GM18505 (cell line): ENCODE measurements around the gene CDC42EP2.
"Not testable (repeated sequence)": the region's sequence is repeated elsewhere in the genome, so short reads cannot be mapped to it uniquely, and the experiment has no call there.

Experiments used
- ATAC-seq: cut with Tn5 transposase; IDR thresholded peaks from one replicate; pipeline ENCODE4 v1.9.1; 2021; ENCODE audit not compliant: unreplicated experiment
- POLR2A ChIP-seq: IDR thresholded peaks from 4 replicates; pipeline ENCODE4 v1.6.1; 2011; ENCODE audit warnings: borderline replicate concordance; ENCODE audit not compliant: insufficient read depth, insufficient read length; ENCODE audit errors: extremely low read depth

Gene CDC42EP2

DNA sequence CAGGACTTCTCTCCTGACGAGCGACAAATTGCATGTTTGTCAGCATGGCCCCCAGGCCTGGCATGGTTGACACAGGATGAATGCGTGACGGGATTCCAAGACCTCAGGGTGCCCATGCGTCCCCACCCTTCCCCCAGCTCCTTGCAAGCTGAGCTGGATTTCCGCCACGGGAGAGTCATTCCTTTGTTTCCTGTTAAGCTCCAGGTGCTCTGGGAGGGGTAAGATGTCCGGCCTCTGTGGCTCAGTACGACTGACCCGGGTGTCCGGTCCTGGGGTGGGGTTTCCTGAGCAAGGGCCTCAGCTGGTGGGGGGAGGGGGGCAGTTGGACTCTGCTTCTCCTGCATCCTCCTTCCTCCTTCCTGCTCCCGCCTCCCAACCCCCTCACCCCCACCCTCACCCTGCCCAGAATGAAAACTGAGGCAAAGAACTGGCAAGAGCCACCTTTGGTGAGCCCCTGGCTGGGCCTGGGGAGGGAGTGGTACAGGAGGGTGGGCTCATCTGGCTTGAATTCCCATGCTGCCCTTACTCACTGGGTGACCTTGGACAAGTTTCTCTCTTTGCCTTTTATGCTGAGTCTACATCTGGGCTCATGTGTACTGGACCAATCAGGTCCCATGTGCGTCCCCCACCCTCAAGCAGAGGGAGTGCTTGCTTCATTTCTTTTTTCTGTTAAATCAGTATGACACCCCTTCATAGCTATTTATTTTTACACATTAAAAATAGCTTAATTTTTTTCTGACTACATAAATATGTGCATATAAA is 2.5 kb downstream of the CDC42EP2 start:
- no peak for TF ChIP-seq POLR2A
- ATAC-seq = no peak

DNA sequence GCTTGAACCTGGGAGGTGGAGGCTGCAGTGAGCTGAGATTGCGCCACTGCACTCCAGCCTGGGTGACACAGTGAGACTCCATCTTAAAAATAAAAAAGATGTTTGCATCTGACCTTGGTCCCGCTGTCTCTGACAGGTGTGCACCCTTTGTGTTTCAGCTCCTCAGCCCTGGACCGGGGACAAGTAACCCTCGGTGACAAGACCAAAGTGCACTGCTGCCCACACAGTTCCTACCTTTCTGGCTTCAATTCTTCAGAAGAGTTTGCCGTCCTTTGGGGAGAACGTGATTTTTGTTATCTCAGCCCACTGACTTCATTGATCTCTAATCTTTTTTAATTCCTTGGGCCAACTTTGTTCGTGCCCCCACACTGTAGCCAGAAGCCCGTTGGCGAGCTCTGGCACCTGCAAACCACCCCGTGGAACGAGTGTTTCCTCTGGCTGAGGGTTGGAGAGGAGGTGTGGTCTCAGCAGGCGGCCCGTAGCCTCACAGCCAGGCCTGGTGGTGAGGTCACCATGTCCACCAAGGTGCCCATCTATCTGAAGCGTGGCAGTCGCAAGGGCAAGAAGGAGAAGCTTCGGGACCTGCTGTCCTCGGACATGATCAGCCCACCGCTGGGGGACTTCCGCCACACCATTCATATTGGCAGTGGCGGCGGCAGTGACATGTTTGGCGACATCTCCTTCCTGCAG is 5.9 kb downstream of the CDC42EP2 start:
- no peak for TF ChIP-seq POLR2A
- no peak for ATAC-seq

DNA sequence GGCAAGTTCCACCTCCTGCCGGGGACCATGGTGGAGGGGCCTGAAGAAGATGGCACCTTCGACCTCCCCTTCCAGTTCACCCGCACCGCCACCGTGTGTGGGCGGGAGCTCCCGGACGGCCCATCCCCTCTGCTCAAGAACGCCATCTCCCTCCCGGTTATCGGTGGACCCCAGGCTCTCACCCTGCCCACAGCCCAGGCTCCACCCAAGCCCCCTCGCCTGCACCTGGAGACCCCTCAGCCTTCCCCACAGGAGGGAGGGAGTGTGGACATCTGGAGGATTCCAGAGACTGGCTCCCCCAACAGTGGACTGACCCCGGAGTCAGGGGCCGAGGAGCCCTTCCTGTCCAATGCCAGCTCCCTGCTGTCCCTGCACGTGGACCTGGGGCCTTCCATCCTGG is 6.4 kb downstream of the CDC42EP2 start:
- ATAC-seq = no peak
- TF ChIP-seq POLR2A = no peak

DNA sequence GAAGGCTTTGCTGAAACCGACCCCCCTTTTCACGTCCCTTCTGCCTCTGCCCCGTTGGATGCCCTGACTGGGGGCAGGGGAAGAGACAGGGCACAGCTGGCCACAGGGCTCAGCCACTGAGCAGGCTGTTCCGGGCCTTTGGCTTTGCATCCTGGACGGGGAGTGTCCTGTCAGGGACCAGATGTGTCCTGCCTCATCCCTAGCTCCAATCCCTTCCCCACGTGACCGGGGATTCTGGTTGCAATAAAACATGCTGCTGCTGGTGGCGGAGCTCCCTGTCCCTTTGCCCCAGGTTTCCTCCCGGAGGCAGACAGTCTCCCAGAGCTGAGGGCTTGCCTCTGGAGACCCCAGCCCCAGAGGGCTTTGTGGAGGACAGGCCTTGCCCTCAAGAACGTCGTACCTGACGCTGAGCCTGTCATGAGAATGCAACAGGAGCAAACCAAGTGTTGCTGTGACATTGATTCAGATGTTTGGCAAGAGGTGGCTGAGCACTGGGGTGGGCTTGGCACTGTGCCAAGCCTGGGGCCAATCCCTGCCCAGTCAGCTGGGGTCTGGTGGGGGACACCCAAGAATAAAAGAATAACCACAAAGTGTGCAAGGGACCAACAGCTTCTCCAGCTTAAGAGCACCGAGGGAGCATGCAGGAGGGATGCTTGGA is 7.3 kb downstream of the CDC42EP2 start:
- no peak for ATAC-seq
- no peak for TF ChIP-seq POLR2A

DNA sequence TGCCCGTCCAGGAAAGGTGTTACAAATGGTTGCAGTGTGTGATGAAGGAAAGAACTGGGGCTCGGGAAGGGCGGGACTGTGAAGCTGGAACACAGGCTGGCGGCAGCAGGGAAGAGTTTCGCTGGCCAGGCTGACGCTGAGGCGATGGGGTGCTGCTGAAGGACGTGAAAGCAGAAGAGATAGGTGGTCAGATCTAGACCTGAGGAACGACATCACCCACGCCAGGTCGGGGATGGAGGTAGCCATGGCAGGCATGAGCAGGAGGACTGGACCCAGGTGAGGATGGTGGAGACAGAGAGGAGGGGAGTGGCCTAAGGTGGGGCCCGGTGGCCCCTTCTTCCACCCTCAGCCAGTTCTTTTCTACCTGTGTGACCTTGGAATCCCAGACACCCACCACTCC is 9.1 kb downstream of the CDC42EP2 start:
- TF ChIP-seq POLR2A = no peak

DNA sequence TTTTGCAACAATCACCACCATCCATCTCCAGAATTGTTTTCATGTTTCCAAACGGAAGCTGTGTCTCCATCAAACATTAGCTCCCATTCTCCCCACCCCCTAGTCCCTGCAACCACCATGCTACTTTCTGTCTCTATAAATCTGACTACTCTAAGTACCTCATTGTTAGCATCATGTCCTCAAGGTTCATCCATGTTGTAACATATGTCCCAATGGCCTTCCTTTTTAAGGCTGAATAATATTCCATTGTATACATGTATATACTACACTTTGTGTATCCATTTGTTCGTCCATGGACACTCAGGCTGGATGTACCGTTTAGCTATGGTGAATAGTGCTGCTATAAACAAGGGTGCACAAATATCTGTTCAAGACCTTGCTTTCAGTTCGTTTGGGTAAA is 10.8 kb downstream of the CDC42EP2 start:
- TF ChIP-seq POLR2A = no peak
- no peak for ATAC-seq

More for the DNA sequence above, 9.1 kb downstream of the CDC42EP2 start:
- no peak for ATAC-seq

DNA sequence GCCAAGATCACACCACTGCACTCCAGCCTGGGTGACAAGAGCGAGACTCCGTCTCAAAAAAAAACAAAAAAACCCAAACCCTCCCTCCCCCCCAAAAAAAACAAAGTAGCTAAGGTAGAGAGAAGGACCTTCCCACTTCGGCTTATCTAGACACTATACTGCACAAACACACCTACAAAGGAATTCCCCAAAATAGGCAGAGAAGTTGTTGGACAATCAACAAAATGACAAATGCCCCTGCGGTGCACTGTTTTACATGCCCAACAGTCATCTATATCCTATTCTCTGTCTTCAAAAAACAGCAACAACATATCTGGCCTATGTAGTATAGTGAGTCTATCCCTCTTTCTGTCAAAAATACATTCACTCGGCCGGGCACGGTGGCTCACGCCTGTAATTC is 12.4 kb downstream of the CDC42EP2 start:
- TF ChIP-seq POLR2A = no peak
- ATAC-seq = no peak

DNA sequence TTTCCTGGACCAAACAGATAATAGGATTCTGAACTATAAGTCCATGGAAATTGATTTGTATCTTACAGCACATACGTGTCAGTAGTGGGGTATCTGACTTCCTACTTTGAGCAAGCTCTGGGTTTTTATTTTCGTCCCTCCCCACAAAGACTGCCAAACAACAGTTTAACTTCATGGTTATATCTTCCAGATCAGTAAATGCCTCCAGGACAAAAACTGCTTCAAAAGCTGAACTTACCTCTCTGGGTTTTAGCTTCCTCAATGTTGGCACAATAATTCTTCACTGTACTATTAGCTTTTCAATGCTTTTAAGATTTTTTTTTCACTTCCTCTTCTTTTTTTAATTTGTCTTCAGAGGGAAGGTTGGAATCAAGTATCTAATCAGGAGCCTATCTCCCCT is 14.8 kb downstream of the CDC42EP2 start:
- no peak for ATAC-seq

DNA sequence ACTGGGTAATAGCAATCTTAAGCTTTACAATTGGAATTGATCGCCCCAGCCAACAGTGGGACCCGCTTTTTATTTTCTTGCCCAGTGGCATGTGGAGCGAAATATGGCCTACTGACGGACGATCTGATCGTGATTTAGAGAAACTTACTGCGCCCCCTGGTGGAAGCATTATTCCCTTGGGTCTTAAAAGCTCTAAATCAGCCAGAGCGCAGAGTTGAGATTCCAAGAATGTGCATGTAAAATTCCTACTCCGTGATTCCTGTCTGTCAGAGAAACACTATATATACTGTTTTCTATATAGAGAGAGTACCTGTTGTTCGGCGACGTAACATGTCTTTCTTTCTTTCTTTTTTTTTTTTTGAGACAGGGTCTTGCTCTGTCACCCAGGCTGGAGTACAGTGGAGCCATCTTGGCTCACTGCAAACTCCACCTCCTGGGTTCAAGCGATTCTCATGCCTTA is 15.3 kb downstream of the CDC42EP2 start:
- TF ChIP-seq POLR2A = no peak
- ATAC-seq = no peak

More for the DNA sequence above, 14.8 kb downstream of the CDC42EP2 start:
- TF ChIP-seq POLR2A = no peak

DNA sequence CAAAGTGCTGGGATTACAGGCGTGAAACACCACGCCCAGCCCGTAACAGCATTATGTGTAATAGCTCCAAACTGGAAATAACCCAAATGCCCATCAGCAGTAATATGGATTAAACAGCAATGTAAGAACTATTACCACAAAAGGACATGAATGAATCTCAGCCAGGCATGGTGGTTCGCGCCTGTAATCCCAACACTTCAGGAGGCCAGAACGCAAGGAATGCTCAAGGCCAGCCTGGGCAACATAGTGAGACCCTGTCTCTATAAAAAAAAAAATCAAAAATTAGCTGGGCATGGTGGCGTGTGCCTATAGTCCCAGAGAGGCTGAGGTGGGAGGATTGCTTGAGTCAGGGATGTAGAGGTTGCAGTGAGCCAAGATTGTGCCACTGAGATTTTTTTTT is 15.9 kb downstream of the CDC42EP2 start:
- TF ChIP-seq POLR2A = no peak
- no peak for ATAC-seq

DNA sequence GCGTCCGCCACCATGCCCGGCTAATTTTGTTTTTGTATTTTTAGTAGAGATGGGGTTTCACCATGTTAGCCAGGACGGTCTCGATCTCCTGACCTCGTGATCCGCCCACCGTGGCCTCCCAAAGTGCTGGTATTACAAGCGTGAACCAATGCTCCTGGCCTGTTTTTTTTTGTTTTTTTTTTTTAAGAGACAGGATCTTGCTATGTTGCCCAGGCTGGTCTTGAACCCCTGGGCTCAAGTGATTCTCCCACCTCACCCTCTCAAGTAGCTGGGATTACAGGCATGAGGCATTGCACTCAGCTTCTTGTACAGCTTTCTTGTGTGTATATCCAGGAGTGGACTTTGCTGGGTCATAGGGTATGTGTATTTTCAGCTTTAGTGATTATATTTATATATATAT is 17.9 kb downstream of the CDC42EP2 start:
- not testable (repeated sequence) for ATAC-seq

DNA sequence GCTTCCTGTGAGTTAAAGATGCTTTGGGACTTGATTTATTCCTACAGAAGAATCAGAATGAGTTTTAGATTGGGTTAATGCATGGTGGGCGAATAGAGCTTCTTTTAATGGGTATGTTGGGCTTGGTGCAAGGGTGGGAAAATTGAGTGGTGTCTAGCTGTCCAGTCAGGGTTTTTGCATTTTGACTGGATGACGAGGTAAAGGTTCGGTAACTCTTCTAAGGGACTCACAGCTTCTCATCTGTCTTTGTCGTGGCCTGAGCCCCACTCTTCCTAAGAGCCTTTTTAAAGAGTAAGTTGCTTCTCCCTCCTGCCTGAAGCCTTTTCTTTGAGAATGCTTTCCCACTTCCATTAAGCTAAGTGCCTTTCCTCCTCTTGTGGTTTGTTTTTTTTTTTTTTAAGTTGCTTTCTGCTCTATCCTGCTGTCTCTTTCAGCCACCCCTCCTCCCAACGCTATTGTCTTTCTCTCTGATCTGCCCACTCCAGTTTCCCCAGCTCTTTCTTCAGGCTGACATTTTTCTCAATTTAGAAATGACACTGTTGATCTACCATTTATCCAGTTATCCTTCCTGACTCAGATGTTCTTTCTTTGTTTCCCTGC is 20.1 kb downstream of the CDC42EP2 start:
- TF ChIP-seq POLR2A = no peak
- no peak for ATAC-seq

DNA sequence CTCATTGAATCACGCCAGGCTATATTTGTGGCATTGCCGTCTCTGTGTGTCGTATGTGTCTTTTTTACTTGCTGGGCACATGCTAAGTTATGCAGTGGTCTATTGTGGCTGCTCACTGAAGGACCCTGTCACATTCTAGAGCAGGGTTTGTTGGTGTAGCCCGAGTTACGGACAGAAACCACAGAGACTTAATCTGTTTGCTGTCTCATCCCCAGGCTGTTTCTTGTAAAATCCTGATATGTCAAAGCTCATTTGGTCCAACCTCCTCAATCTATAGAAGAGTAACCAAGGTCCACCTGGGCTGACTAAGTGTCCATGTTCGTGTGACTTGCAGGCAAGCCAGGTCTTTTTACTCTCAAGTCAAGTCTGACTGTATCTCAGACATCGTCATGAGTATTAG is 24.0 kb downstream of the CDC42EP2 start:
- TF ChIP-seq POLR2A = no peak
- no peak for ATAC-seq
